ACHN (cell line): Measurements from ENCODE around the gene CLDN10.

Experiments used
- DNase-seq: peaks from one replicate; pipeline ENCODE4 v3.0.0-alpha.2; 2015
- in situ Hi-C: cut with HindIII; loops from 2 replicates; pipeline ENCODE4 v1.10.0; 2017; ENCODE audit warnings: low sequenced_read_pairs, low pct_ligation_motif_present, low pct_unique_long_range_greater_than_20kb

The CLDN10 gene

GRCh38 chr13:95573221-95573620 is 20.7 kb downstream of the CLDN10 start:
- DNase-seq, result no peak
- in situ Hi-C loops, result no loop called here

GRCh38 chr13:95579303-95579702 is 26.8 kb downstream of the CLDN10 start:
- in situ Hi-C loops, result no loop called here
- DNase-seq, result no peak

- in situ Hi-C loops, result no loop called here
- no peak for DNase-seq
Measured at GRCh38 chr13:95585867-95586266, 33.3 kb downstream of the CLDN10 start.

- in situ Hi-C loops, result no loop called here
- DNase-seq, result no peak
Measured at GRCh38 chr13:95588134-95588533, 35.6 kb downstream of the CLDN10 start.

DNA sequence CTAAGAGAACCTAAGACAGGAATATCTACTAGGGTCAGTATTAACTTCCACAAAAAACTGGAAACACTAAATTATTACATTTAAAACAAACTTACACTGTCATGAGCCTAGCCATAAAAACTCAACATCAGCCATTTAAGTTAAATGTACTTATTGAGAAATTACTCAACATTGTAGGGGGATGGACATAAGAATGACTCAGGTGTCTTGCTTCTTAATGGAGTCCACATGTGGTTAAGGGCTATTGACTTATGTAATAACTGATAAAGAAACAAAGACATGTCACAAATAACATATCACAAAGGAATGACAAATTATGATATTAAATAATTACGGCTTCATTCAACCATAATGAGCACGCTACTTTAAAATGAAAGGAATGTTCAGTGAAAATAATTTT is 36.2 kb downstream of the CLDN10 start:
- in situ Hi-C loops, result no loop called here
- no peak for DNase-seq

- in situ Hi-C loops, result no loop called here
- no peak for DNase-seq
Measured at GRCh38 chr13:95593462-95593861, 40.9 kb downstream of the CLDN10 start.

GRCh38 chr13:95596701-95597100 is 44.2 kb downstream of the CLDN10 start:
- in situ Hi-C loops, result no loop called here
- DNase-seq, result no peak

DNA sequence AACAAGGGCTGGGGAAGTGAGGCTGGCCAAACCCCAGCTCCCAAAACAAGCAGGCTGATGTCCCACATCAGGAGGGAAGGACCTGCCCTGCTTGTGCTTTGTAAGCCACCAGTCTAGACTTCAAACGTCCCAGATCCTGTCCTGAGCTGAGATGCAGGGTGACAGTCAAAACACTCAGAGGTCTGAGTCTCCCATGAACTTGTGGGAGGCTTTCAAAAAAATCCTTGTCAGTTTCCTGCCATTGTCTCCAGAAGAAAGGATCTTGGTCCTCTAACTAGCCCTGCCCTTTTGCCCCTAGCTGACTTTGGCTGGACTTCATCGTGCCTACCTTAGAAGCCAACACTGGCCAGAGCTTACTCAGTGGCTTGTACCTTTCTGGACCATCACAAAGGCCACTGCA is 48.7 kb downstream of the CLDN10 start:
- DNase-seq, result no peak
- in situ Hi-C loops, result no loop called here

DNA sequence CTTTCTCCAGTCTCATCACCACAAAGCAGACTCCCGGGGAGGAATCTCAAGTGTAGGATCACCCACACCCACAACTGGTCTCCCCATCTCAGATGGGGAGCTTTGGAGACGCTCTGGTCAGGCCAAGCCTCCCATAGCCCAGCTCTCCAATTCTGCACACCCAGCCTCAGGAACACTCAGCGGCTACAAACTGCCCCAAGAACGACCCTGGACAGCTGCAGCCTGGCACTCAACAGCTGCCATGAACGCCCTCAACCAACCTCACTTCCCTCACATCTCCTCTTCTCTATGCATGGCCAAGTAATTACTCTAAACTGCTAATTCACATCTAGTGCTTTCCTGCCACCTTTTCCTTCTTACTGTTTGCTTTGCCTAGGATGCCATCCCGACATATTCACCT is 49.4 kb downstream of the CLDN10 start:
- DNase-seq, result no peak
- in situ Hi-C loops, result no loop called here

- no peak for DNase-seq
- in situ Hi-C loops, result no loop called here
Measured at GRCh38 chr13:95603887-95604555, 51.5 kb downstream of the CLDN10 start.

GRCh38 chr13:95604556-95604915 is 52.0 kb downstream of the CLDN10 start:
- in situ Hi-C loops, result no loop called here
- DNase-seq, result no peak

DNA sequence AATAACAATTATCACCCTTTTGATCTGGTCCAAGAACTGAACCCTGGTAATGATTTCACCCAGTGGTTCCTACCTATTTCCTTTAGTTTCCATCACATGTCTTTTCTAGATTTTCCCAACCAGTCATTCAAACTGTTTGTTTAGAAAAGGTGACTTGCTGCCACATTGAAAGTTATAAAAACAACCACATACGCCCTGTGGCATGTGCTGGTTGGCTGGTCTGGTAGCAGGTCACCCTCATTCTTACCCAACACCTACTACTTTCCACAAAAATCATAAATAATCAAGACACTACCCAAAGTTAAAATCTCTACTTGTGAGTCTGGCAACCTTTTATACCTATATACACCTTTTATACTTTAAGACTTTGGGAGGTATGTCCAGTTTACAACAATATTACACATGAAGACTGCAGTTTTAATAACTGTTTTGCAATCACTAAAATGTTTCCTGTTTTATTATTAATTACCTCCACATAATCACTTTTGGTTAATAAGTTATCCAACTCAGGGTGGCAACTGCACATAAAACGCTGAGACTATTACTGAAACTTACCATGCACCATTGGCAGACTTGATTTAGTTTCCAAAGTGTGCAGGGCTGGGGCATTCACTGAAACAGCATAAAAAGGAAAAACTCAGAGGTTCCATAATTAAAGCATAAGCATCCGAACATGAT is 53.1 kb downstream of the CLDN10 start:
- DNase-seq, result no peak
- in situ Hi-C loops, result no loop called here

GRCh38 chr13:95607366-95607765 is 54.8 kb downstream of the CLDN10 start:
- DNase-seq, result no peak
- in situ Hi-C loops, result no loop called here

DNA sequence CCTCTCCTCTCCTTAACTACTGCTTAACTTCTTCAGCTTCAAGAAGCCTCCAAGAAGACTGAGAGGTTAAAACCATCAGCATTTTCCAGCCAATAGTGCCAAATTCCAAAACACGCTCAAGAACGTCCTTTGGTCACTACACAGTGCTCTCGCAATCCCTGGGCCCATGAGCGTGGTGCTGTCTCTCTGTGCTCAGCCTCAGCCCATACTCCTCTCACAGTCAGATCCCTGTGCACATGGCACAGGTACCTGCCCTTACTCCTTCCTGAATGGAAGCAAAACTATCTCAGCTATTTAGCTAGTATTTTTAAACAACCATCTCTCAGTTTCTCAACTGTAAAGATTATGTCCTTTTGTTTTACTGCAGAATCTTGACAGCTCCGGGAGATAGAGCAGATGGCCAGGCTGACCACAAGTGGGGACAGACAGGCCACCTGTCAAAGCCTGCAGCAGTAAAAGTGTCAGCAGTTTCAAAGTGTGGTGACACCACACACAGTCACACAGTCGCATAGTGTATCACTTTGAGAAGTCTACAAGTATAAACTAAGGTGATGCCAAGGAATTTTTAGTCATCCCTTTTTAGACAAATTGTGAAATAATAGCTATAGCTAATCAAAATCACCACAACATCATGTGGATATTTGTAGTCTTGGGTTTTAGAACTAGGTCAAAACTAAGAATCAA is 56.3 kb downstream of the CLDN10 start:
- in situ Hi-C loops, result no loop called here
- DNase-seq, result no peak

GRCh38 chr13:95614641-95615245 is 62.2 kb downstream of the CLDN10 start:
- in situ Hi-C loops, result no loop called here
- no peak for DNase-seq

DNA sequence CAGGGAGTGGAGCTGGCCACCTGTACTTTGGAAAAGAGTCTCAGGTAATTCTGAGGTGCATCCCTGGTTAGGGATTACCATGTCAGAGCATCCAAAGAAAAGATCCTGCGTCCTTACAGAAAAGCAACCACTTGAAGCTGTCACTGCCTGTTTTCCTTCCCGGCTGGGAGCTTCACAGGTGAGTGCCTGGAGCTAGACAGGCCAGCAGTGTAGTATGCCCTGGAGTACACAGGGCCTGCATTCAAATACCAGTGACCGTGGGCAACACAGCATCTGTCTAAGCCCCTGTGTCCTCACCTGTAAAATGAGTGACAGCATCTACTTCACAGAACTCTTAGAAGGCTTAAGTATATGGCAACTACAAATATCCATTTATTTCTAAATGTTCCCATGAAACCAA is 63.0 kb downstream of the CLDN10 start:
- DNase-seq, result no peak
- in situ Hi-C loops, result no loop called here

- in situ Hi-C loops, result no loop called here
- no peak for DNase-seq
Measured at GRCh38 chr13:95620030-95620824, 67.7 kb downstream of the CLDN10 start.

- no peak for DNase-seq
- in situ Hi-C loops, result no loop called here
Measured at GRCh38 chr13:95620825-95621498, 68.4 kb downstream of the CLDN10 start.
